ENCODE results near the gene MGST3.
"Not testable (repeated sequence)": the region's sequence is repeated elsewhere in the genome, so short reads cannot be mapped to it uniquely, and the experiment has no call there.

Gene MGST3

GRCh38 chr1:165659581-165659895 is 28.5 kb downstream of the MGST3 start:
- no peak for DNase-seq

GRCh38 chr1:165661703-165662102 is 30.7 kb downstream of the MGST3 start:
- DNase-seq: no peak

- no peak for DNase-seq
Measured at GRCh38 chr1:165662186-165662585, 31.2 kb downstream of the MGST3 start.

- DNase-seq: peak; percentile 47 to 51
Measured at GRCh38 chr1:165666152-165666825, 35.3 kb downstream of the MGST3 start.

GRCh38 chr1:165668184-165668583 is 37.1 kb downstream of the MGST3 start:
- no peak for DNase-seq

- DNase-seq: peak; percentile 11 to 26
Measured at GRCh38 chr1:165671526-165671925, 40.5 kb downstream of the MGST3 start.

GRCh38 chr1:165674599-165674998 is 43.6 kb downstream of the MGST3 start:
- no peak for DNase-seq

- no peak for DNase-seq
Measured at GRCh38 chr1:165675794-165676193, 44.8 kb downstream of the MGST3 start.

GRCh38 chr1:165678509-165678908 is 47.5 kb downstream of the MGST3 start:
- no peak for DNase-seq

GRCh38 chr1:165679282-165680036 is 48.4 kb downstream of the MGST3 start:
- DNase-seq: no peak

GRCh38 chr1:165680303-165680702 is 49.3 kb downstream of the MGST3 start:
- DNase-seq: no peak

GRCh38 chr1:165680773-165681172 is 49.7 kb downstream of the MGST3 start:
- not testable (repeated sequence) for DNase-seq

GRCh38 chr1:165683848-165684485 is 52.9 kb downstream of the MGST3 start:
- no peak for DNase-seq

- peak; percentile 10 to 34 for DNase-seq
Measured at GRCh38 chr1:165686121-165686970, 55.3 kb downstream of the MGST3 start.

GRCh38 chr1:165686971-165687433 is 56.0 kb downstream of the MGST3 start:
- no peak for DNase-seq

- no peak for DNase-seq
Measured at GRCh38 chr1:165688046-165688445, 57.0 kb downstream of the MGST3 start.

- peak in 1 of 2 experiments; percentile 18 for DNase-seq
Measured at GRCh38 chr1:165695031-165695430, 64.0 kb downstream of the MGST3 start.

GRCh38 chr1:165696625-165697100 is 65.6 kb downstream of the MGST3 start:
- peak in 1 of 2 experiments; percentile 4 for DNase-seq

GRCh38 chr1:165697491-165697880 is 66.5 kb downstream of the MGST3 start:
- DNase-seq: no peak

GRCh38 chr1:165697881-165698760 is 67.1 kb downstream of the MGST3 start, which contains the start of gene ALDH9A1:
ALDH9A1 (minus strand) TSS chr1:165698562; CDS start chr1:165698558, 4 bp downstream.
- peak; percentile 82 to 85 for DNase-seq

- DNase-seq: no peak
Measured at GRCh38 chr1:165698761-165699052, 67.7 kb downstream of the MGST3 start.

- no peak for DNase-seq
Measured at GRCh38 chr1:165699577-165699976, 68.5 kb downstream of the MGST3 start.

Data from AML-193 (cell line).